ENCODE measurements around the gene ZBTB42.
"Not testable (repeated sequence)": the region's sequence is repeated elsewhere in the genome, so short reads cannot be mapped to it uniquely, and the experiment has no call there.

Gene ZBTB42

DNA sequence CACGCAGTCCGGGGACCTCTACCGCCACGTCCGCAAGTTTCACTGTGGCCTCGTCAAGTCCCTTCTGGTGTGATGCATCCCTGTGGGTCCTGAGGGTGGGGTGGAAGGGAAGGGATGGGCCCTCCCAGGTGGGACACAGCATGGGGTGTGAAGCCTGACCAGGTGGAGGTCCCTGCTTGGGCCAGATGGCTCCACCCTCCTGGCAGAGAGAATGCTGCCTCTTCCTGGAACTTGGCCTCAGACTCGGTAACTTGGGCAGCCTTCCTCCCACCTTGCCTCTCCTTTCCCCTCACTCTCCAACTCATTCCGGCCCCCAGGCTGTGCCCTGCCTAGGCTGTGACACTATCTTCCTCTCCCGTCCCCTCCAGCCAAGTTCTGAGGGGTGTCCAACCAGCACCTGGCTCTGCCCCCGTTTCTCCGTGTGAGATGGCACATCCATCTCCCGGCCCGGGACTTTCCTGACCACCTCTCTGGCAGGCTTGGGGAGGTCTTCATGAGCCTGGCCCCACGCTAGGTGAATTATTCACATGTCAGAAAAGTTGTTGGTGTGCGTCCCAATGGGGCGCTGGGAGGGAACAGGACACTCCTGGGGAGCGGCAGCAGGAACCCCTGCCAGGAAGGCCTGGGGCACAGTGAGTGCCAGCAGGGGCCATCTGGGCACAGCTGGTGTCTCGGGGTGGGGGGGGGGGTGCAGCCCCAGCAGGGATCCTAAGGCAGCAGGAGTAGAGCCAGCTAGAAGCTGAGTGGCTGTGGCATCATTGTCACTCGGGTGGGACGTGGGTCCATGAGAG is 1.7 kb downstream of the ZBTB42 start:
- Histone ChIP-seq H3K9me3 (ENCODE audit: control insufficient read depth, low read length) (no peaks in the 10 kb centered on the region), H3K4me3 (ENCODE audit: low read length) (peak overlapping the region; percentile 9), H3K9ac (ENCODE audit: low read length) (peak overlapping the region; percentile 18), H3K27me3 (ENCODE audit: control insufficient read depth, insufficient read depth, low read length) (no peaks in the 10 kb centered on the region), H3K36me3 (ENCODE audit: control insufficient read depth, insufficient read depth, low read length) (no peaks in the 10 kb centered on the region), H3K4me1 (ENCODE audit: control insufficient read depth, insufficient read depth, low read length) (peaks cover 42% of the 10 kb centered on the region)

GRCh38 chr14:104803280-104803911 is 2.5 kb downstream of the ZBTB42 start:
- Histone ChIP-seq H3K4me3 (ENCODE audit: low read length) (no peak overlapping the region), H3K4me1 (ENCODE audit: control insufficient read depth, insufficient read depth, low read length) (peaks cover 34% of the 10 kb centered on the region), H3K27me3 (ENCODE audit: control insufficient read depth, insufficient read depth, low read length) (no peaks in the 10 kb centered on the region), H3K9ac (ENCODE audit: low read length) (no peak overlapping the region), H3K9me3 (ENCODE audit: control insufficient read depth, low read length) (no peaks in the 10 kb centered on the region), H3K36me3 (ENCODE audit: control insufficient read depth, insufficient read depth, low read length) (no peaks in the 10 kb centered on the region)

- no peaks in the 10 kb centered on the region for H3K9me3 ChIP-seq (ENCODE audit: control insufficient read depth, low read length)
- H3K4me1 ChIP-seq (ENCODE audit: control insufficient read depth, insufficient read depth, low read length), result peaks cover 29% of the 10 kb centered on the region
These were observed 3.1 kb downstream of the ZBTB42 start for GRCh38 chr14:104803912-104804410.

GRCh38 chr14:104804481-104805325 is 3.8 kb downstream of the ZBTB42 start:
- no peak overlapping the region for H3K4me3 ChIP-seq (ENCODE audit: low read length)
- no peaks in the 10 kb centered on the region for H3K27me3 ChIP-seq (ENCODE audit: control insufficient read depth, insufficient read depth, low read length)
- H3K9me3 ChIP-seq (ENCODE audit: control insufficient read depth, low read length), result no peaks in the 10 kb centered on the region
- peaks cover 22% of the 10 kb centered on the region for H3K4me1 ChIP-seq (ENCODE audit: control insufficient read depth, insufficient read depth, low read length)
- H3K9ac ChIP-seq (ENCODE audit: low read length), result no peak overlapping the region
- H3K36me3 ChIP-seq (ENCODE audit: control insufficient read depth, insufficient read depth, low read length), result no peaks in the 10 kb centered on the region

More at GRCh38 chr14:104803912-104804410, 3.1 kb downstream of the ZBTB42 start:
- H3K36me3 ChIP-seq (ENCODE audit: control insufficient read depth, insufficient read depth, low read length), result no peaks in the 10 kb centered on the region
- H3K27me3 ChIP-seq (ENCODE audit: control insufficient read depth, insufficient read depth, low read length), result no peaks in the 10 kb centered on the region
- H3K9ac ChIP-seq (ENCODE audit: low read length), result no peak overlapping the region
- H3K4me3 ChIP-seq (ENCODE audit: low read length), result no peak overlapping the region

DNA sequence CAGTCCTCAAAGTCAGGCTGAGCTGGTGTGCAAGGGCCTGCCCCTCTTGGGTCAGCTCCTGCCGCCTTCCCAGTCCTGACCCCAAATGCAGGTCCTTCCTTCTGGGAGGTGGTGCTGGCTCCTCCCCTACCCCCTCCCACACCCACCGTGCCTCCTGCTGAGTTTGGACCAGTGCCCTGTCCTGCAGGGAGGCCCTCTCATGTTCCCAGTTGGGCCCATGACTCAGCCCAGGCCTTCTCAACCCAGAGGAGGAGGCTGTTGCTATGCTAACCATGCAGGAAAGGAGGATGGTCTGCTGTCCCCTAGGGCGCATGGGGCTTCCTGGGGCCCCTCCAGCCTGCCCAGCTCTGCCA is 4.4 kb downstream of the ZBTB42 start:
- no peak overlapping the region for H3K9ac ChIP-seq (ENCODE audit: low read length)

GRCh38 chr14:104805941-104806624 is 5.2 kb downstream of the ZBTB42 start:
- H3K4me1 ChIP-seq (ENCODE audit: control insufficient read depth, insufficient read depth, low read length), result peaks cover 17% of the 10 kb centered on the region
- H3K9me3 ChIP-seq (ENCODE audit: control insufficient read depth, low read length), result no peaks in the 10 kb centered on the region
- H3K27me3 ChIP-seq (ENCODE audit: control insufficient read depth, insufficient read depth, low read length), result no peaks in the 10 kb centered on the region
- no peaks in the 10 kb centered on the region for H3K36me3 ChIP-seq (ENCODE audit: control insufficient read depth, insufficient read depth, low read length)
- H3K9ac ChIP-seq (ENCODE audit: low read length), result no peak overlapping the region
- no peak overlapping the region for H3K4me3 ChIP-seq (ENCODE audit: low read length)

More for the DNA sequence above, 4.4 kb downstream of the ZBTB42 start:
- Histone ChIP-seq H3K27me3 (ENCODE audit: control insufficient read depth, insufficient read depth, low read length) (no peaks in the 10 kb centered on the region), H3K4me1 (ENCODE audit: control insufficient read depth, insufficient read depth, low read length) (peaks cover 17% of the 10 kb centered on the region), H3K36me3 (ENCODE audit: control insufficient read depth, insufficient read depth, low read length) (no peaks in the 10 kb centered on the region), H3K9me3 (ENCODE audit: control insufficient read depth, low read length) (no peaks in the 10 kb centered on the region), H3K4me3 (ENCODE audit: low read length) (no peak overlapping the region)

- Histone ChIP-seq H3K9me3 (ENCODE audit: control insufficient read depth, low read length) (no peaks in the 10 kb centered on the region), H3K9ac (ENCODE audit: low read length) (no peak overlapping the region), H3K4me1 (ENCODE audit: control insufficient read depth, insufficient read depth, low read length) (peaks cover 10% of the 10 kb centered on the region), H3K36me3 (ENCODE audit: control insufficient read depth, insufficient read depth, low read length) (no peaks in the 10 kb centered on the region), H3K27me3 (ENCODE audit: control insufficient read depth, insufficient read depth, low read length) (no peaks in the 10 kb centered on the region), H3K4me3 (ENCODE audit: low read length) (no peak overlapping the region)
These were observed 5.9 kb downstream of the ZBTB42 start for GRCh38 chr14:104806625-104807465.

DNA sequence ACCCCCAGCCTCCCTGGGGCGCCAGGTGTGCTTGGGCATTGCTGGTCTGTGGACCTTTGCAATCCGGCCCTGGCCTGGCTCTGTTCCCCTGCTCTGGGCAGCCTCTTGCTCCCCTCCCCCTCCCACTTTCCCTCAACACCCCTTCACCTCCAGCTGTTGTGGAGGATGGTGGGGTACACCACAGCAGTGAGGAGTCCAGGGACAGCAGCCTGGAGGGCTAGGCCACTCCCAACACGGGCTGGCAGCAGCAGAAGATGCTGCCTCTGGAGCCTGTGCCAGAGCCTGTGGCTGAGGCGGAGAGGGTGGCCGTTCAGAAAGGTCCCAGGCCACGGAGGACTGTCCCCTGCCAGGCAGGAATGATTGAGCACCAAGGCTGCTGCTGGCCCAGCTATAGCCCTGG is 7.6 kb downstream of the ZBTB42 start:
- Histone ChIP-seq H3K4me3 (ENCODE audit: low read length) (no peak overlapping the region), H3K27me3 (ENCODE audit: control insufficient read depth, insufficient read depth, low read length) (no peaks in the 10 kb centered on the region), H3K4me1 (ENCODE audit: control insufficient read depth, insufficient read depth, low read length) (no peaks in the 10 kb centered on the region), H3K9me3 (ENCODE audit: control insufficient read depth, low read length) (no peaks in the 10 kb centered on the region), H3K36me3 (ENCODE audit: control insufficient read depth, insufficient read depth, low read length) (no peaks in the 10 kb centered on the region), H3K9ac (ENCODE audit: low read length) (no peak overlapping the region)

DNA sequence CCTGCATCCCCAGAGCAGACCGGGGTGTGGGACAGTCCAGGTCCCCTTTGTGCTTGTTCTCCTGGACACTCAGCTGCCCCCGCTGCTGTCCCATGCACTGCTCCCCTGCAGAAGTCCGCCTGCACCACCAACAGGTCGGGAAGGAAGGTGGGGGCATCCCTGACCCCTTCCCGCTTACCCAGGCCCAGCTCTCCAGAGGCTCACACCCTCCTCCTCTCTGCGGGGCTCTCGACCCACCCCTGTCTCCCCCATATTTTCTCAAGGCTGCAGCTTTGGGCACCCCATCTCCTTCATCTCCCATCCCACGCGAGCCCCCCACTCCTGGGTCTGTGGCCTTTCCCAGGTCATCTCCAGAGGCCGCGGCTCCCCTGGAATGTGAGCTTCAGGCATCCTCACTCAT is 9.4 kb downstream of the ZBTB42 start:
- Histone ChIP-seq H3K9me3 (ENCODE audit: control insufficient read depth, low read length) (no peaks in the 10 kb centered on the region), H3K27me3 (ENCODE audit: control insufficient read depth, insufficient read depth, low read length) (no peaks in the 10 kb centered on the region), H3K4me3 (ENCODE audit: low read length) (no peak overlapping the region), H3K9ac (ENCODE audit: low read length) (no peak overlapping the region), H3K4me1 (ENCODE audit: control insufficient read depth, insufficient read depth, low read length) (no peaks in the 10 kb centered on the region), H3K36me3 (ENCODE audit: control insufficient read depth, insufficient read depth, low read length) (no peaks in the 10 kb centered on the region)

DNA sequence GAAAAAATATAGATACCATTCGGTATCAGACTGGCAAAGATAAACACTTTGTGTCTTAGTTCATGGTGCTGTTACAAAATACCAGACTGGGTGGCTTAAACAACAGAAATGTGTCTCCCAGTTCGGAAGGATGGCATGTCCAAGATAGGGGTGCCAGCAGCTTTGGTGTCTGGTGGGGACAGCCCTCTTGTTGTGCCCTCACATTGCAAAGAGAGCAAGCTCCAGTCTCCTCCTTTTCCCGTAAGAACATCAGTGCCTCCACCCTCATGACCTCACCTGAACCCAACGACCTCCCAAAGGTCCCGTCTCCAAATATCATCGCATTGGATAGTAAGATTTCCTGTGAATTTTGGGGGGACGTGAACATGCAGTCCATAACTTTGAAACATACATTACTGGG is 12.4 kb downstream of the ZBTB42 start:
- Histone ChIP-seq H3K9me3 (ENCODE audit: control insufficient read depth, low read length) (no peaks in the 10 kb centered on the region), H3K4me3 (ENCODE audit: low read length) (no peak overlapping the region), H3K27me3 (ENCODE audit: control insufficient read depth, insufficient read depth, low read length) (no peaks in the 10 kb centered on the region), H3K4me1 (ENCODE audit: control insufficient read depth, insufficient read depth, low read length) (peaks cover 7% of the 10 kb centered on the region), H3K9ac (ENCODE audit: low read length) (no peak overlapping the region), H3K36me3 (ENCODE audit: control insufficient read depth, insufficient read depth, low read length) (no peaks in the 10 kb centered on the region)

DNA sequence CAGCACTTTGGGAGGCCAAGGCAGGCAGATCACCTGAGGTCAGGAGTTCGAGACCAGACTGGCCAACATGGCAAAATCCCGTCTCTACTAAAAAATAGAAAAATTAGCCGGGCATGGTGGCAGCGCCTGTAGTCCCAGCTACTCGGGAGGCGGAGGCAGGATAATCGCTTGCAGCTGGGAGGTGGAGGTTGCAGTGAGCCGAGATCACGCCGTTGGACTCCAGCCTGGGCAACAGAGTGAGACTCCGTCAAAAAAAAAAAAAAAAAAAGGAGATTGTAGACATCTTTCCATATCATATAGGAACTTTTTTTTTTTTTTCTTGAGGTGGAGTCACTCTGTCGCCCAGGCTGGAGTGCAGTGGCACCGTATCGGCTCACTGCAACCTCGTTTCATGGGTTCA is 13.8 kb downstream of the ZBTB42 start:
- H3K36me3 ChIP-seq (ENCODE audit: control insufficient read depth, insufficient read depth, low read length); H3K9ac ChIP-seq (ENCODE audit: low read length); H3K27me3 ChIP-seq (ENCODE audit: control insufficient read depth, insufficient read depth, low read length); H3K9me3 ChIP-seq (ENCODE audit: control insufficient read depth, low read length); H3K4me1 ChIP-seq (ENCODE audit: control insufficient read depth, insufficient read depth, low read length); H3K4me3 ChIP-seq (ENCODE audit: low read length): not testable (repeated sequence)
